GM12872 (cell line): ENCODE data around the gene BLCAP.
A peak's percentile ranks its signal among the peaks of the same experiment; 100 is the strongest.

ENCODE experiments used
- TF ChIP-seq, protein P1 (sequence below): IDR thresholded peaks from 3 replicates; pipeline ENCODE4 v1.5.1; 2011; ENCODE audit warnings: low read depth, mild to moderate bottlenecking, low read length, moderate library complexity; ENCODE audit not compliant: insufficient read depth

BLCAP gene

DNA sequence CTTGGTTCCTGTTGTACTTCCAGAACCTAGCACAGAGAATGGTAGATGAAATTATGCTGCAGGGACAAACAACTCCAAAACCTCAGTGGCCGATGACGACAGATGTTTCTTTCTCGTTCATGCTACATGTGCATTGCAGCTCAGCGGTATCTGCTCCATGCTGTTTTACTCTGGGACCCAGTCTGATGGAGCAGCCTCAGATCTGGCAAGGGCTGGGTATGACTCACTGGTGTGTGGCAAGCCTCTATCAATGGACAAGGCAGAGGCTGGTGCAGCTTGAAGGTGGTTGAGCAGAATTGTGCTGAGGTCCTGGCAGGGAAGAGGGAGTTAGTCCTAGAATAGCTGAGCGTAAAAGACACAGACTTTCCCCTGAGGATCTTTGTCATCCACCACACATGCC, 10.3 kb upstream of the BLCAP start:
- TF ChIP-seq, protein P1, sequence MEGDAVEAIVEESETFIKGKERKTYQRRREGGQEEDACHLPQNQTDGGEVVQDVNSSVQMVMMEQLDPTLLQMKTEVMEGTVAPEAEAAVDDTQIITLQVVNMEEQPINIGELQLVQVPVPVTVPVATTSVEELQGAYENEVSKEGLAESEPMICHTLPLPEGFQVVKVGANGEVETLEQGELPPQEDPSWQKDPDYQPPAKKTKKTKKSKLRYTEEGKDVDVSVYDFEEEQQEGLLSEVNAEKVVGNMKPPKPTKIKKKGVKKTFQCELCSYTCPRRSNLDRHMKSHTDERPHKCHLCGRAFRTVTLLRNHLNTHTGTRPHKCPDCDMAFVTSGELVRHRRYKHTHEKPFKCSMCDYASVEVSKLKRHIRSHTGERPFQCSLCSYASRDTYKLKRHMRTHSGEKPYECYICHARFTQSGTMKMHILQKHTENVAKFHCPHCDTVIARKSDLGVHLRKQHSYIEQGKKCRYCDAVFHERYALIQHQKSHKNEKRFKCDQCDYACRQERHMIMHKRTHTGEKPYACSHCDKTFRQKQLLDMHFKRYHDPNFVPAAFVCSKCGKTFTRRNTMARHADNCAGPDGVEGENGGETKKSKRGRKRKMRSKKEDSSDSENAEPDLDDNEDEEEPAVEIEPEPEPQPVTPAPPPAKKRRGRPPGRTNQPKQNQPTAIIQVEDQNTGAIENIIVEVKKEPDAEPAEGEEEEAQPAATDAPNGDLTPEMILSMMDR, result no peak

DNA sequence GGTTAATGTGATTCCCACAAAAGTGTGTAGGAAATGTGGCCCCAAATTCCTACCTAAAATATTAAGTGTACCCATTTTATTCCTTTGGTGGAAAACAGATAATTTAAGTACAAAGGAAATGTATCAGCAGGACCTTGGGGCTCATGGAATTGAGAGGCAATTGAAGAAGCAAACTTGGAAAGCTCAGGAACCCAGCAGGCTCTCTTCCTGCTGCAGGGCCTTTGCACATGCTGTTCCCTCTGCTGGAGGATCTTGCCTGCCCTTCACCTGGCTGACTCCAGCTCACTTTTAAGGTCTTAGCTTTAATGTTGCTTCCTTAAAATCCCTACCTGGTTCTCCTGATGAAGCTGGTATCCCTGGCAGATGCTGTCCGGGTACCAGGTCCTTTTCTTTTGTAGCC, 9.8 kb upstream of the BLCAP start:
- TF ChIP-seq, protein P1, result no peak

DNA sequence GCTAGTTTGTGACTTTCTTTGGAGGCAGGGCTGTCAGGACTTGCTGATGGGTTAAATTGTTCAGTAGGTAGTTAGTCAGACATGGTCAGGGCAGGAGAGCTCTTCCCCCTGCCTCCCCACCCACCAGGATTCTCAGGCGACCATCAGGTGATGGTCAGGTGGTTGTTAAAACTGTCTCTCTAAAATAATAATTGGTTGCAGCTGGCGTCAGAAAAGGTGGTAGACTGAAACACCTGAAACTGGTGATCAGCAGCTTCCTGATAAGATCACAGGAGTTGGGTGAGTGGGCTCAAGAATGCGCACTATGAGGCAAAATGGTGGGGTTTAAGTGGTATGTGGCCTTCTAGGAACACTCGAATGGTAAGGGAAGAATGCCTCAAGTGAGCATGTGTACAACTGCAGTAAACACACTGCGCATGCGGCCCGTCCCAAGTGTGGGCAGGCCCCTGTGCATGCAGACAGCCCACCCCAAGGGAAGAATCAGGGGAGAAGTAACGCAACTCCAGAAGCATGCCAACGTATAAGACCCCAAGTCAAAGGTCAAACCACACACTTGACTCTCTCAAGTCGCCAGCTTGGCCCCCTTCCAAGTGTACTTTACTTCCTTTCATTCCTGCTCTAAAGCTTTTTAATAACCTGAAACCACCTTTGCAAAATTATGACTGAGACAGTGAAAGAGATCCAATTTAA, 7.9 kb upstream of the BLCAP start:
- TF ChIP-seq, protein P1, result no peak

DNA sequence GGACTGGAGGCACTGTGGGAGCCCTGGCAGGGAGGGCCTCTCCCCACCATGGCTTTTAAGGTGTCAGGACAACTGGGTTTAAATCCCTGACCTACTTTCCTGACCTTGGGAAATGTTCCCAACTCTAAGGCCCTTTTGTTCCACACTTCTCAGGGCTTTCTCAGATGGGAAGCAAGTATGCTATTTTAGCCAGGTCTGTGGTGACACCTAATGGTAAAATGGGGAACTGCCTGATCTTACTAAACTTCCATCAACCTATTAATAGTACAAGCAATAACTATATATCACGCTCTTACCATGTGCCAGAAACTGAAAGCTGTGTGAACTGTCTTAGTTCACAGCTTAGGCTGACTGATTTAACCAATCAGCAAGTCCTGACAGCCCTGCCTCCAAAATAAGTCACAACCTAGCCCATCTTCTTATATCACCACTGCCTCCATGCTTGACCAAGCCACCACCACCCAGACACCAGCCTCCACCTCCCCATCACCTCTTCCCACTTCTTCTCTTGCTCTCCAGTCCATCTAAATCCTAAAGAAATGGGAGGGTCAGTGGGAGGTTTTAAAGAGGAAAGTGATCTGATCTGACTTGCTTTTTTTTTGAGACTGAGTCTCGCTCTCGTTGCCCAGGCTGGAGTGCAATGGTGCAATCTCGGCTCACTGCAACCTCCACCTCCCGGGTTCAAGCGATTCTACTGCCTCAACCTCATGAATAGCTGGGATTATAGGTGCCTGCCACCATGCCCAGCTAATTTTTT, 6.9 kb upstream of the BLCAP start:
- TF ChIP-seq, protein P1, result peak; percentile 82

DNA sequence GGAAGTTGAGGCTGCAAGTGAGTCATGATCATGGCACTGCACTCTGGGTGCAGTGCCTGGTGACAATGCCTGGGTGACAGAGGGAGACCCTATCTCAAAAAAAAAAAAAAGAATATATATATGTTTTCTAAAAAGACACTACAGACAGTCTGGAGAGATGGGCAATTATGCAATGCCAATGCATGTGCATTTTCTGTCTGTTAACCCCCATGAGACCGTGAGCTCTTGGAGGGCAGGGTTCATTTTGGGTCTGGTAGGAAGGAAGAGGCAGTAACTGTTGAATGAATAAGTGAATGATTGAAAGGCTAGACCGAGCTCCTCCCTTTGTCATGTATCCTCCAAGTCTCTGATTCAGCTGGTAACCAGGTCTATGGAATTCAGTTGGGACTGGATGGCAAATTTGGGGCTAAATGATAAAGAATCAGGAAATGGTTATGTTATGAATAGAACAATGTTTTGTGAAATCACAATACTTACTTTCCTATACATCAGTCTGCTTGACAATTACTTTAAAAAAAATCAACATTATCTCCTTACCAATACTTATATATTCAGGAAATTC, 5.6 kb upstream of the BLCAP start:
- TF ChIP-seq, protein P1, result no peak

DNA sequence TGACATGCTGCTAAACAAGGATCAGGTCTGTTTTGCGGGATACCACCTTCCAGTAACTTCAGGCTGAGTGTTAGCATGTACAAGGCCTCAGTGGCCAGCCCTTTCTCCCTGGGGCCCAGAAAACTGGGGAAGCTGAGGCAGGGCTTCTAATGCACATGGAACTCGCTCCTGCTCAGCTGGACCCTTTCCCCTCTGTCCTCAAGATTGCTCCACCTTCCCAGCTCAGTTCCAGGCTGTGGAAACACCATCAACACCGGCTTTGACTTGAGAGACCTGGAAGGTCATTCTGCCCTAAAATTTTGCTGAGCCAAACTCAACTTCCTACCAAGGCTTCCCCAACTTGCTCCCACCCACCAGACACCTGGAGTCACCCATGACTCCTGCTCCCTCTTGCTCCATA, 4.2 kb upstream of the BLCAP start:
- TF ChIP-seq, protein P1, result no peak

DNA sequence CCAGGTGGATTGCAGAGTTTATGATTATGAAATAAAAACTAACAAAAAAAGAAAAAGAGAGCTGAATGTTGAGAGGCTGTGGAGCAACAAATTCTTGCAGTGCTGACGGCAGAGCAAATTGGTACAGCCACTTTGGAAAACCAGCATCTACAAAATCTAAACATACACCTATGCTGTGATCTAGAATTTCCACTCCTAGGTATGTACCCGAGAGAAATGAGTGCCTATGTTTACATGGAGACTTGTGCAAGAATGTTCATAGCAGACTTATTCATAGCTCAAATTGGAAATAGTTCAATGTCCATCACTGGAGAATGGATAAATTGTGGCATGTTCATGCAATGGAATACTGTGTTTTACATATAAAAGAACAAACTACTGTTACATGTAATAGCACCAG, 3.0 kb upstream of the BLCAP start:
- TF ChIP-seq, protein P1, result no peak
